ENCODE data around the gene DPPA5.
A peak's percentile ranks its signal among the peaks of the same experiment; 100 is the strongest.
"Not testable (repeated sequence)": the region's sequence is repeated elsewhere in the genome, so short reads cannot be mapped to it uniquely, and the experiment has no call there.

Gene DPPA5, protein sequence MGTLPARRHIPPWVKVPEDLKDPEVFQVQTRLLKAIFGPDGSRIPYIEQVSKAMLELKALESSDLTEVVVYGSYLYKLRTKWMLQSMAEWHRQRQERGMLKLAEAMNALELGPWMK

DNA sequence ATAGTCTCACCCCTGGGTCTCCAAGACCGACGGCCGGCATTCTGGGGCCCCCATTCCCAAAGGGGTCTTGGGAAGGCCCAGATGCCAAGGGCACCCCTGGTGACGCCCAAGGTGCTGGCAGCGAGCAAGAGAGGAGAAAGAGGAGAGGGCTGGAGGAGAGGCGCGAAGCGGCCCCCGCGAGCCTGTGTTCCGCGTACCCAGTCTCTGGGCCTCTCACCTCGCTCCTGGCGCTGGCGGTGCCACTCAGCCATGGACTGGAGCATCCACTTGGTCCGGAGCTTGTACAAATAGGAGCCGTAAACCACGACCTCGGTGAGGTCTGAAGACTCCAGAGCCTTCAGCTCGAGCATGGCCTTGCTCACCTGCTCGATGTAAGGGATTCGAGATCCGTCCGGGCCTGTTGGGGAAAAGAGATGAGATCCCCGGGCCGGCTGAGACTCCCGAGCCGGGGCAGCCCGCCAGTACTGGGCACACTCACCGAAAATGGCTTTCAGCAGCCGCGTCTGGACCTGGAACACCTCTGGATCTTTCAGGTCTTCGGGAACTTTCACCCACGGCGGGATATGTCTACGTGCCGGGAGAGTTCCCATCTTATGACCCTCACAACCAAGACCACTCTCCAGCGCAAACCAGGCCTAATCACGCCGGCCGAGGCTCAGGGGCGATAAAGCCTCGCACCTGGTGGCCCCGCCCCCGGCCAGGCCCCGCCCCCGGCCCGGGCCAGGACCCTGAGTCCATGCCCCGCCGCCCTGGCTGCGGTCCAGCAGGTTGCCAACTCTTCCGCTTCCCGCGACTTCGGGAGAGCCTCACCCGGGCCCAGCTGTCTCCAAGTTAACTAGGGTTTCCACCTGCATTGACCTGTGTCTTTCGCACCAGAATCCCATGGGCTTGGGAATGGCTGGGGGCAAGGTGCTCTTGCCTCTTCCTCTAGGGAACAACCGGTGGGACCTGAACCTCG, at the start of gene DPPA5:
DPPA5 (minus strand) TSS at position 641 of the 958 bp plus-strand sequence; CDS start at position 590, 51 bp downstream.
- DNase-seq (ENCODE audit: low read depth), result no peak

DNA sequence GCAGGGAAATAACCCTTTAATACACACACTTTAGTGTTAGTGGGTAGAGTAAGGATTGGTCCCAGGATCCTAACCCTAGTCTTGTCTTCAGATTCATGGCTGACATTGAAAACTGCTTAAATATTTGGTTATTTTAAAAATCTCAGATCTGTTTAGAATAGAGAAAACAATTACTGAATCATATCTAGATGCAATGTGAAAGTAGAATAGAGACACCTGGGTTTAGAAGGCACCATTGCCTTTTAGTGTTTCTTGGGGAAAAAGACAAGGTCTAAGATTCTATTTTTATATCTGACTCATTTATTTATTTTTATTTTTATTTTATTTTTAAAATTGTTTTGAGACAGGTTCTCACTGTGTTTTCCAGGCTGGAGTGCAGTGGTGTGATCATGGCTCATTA, 46.6 kb upstream of the DPPA5 start:
- no peak for DNase-seq (ENCODE audit: low read depth)

DNA sequence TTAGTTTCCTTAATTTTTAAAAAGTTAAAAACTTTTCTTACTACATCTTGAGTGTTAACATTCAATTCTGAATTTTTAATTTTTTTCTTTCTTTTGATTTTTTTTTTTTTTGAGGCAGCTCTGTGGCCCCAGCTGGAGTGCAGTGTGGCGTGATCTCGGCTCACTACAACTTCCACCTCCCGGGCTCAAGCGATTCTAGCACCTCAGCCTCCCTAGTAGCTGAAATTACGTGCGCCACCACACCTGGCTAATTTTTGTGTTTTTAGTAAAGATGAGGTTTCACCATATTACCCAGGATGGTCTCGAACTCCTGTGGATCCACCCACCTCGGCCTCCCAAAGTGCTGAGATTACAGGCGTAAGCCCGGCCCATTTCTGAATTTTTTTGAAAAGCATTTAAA, 41.8 kb upstream of the DPPA5 start:
- no peak for DNase-seq (ENCODE audit: low read depth)

DNA sequence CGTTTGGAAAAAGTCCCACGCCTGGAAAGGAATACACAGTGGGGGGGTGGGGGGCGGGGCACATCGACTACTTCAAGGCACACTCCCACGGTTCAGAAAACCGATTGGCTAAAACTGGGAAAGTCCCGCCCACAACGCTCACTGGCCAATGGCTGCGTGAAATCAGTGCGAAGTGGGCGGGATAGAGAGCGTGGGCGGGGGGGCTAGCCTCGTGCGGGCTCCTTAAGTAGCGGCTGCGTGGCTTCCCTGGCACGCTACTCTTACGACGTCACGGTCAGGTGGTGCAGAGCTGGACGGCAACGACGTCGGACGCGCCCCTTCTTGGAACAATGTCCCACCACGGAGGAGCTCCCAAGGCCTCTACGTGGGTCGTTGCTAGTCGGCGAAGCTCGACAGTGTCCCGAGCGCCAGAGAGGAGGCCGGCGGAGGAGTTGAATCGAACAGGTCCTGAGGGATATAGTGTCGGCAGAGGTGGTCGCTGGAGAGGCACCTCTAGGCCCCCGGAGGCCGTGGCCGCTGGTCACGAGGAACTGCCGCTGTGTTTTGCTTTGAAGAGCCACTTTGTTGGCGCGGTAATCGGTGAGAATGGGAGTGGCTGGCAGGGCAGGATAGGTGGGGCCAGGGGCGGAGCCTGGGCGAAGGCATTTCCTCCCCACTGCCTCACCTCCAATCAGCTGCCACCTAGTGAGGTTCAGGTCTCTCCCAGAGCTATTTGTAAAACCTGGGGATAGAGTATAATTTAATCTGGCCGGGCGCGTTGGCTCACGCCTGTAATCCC, 40.7 kb upstream of the DPPA5 start, which contains the start of gene DDX43:
DDX43 (plus strand) TSS at position 252 of the 778 bp plus-strand sequence; CDS start at position 330, 78 bp downstream.
- no peak for DNase-seq (ENCODE audit: low read depth)

DNA sequence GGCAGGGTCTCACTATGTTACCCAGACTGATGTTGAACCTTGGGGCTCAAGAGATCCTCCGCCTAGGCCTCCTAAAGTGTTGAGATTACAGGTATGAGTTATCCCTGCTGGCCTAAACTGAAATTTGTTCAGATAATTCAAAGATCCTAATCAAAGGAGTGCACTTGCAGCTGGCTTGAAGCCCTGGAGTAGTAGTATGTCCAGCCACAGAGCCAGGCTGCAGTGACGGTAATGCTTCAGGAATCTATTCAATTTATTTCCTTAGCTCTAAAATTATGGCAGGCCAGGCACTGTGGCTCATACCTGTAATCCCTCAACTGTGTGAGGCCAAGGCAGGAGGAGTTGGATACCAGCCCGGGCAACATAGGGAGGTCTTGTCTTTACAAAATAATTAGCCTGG, 39.2 kb upstream of the DPPA5 start:
- no peak for DNase-seq (ENCODE audit: low read depth)

DNA sequence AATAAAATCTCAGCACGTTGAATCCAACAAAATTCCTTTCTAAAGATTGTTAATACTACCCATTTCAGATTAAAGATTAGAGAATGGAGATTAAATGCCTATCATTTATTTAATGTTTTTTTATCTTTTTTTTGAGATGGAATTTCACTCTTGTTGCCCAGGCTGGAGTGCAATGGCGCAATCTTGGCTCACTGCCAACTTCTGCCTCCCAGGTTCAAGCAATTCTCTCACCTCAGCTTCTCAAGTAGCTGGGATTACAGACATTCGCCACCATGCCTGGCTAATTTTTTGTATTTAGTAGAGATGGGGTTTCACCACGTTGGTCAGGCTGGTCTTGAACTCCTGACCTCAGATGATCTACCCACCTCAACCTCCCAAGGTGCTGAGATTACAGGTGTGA, 38.1 kb upstream of the DPPA5 start:
- not testable (repeated sequence) for DNase-seq (ENCODE audit: low read depth)

DNA sequence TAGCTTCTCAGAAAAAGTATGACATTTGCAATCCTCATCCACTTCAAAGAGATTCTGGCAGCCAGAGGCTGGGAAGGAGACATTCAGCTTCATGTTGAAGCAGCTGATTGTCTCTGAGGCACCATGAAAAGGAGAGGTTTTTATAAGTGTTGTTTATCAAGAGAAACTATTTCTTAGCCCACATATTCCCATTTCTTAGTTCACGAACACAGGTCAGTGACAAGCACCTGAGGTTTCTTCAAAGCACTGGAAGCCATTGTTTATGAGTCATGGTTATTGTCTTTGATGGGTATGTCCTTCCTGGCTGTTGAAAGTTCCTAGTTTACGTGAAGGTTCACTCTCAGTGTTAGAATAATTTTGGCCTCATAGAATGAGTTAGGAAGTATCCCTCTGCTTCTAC, 37.6 kb upstream of the DPPA5 start:
- DNase-seq (ENCODE audit: low read depth), result no peak

DNA sequence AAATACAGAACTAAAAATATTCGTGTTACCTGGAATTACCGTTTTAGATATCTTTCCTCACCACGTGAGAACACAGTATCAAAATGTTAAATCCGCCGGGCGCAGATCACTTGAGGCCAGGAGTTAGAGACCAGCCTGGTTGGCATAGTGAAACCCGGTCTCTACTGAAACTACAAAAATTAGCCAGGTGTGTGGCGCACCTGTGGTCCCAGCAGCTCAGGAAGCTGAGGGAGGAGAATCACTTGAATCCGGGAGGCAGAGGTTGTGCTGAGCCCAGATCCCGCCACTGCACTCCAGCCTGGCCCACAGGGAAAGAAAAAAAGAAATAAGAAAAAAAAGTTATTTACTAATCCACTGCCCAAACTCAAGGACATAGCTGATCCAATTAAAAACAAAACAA, 35.8 kb upstream of the DPPA5 start:
- DNase-seq (ENCODE audit: low read depth), result no peak

DNA sequence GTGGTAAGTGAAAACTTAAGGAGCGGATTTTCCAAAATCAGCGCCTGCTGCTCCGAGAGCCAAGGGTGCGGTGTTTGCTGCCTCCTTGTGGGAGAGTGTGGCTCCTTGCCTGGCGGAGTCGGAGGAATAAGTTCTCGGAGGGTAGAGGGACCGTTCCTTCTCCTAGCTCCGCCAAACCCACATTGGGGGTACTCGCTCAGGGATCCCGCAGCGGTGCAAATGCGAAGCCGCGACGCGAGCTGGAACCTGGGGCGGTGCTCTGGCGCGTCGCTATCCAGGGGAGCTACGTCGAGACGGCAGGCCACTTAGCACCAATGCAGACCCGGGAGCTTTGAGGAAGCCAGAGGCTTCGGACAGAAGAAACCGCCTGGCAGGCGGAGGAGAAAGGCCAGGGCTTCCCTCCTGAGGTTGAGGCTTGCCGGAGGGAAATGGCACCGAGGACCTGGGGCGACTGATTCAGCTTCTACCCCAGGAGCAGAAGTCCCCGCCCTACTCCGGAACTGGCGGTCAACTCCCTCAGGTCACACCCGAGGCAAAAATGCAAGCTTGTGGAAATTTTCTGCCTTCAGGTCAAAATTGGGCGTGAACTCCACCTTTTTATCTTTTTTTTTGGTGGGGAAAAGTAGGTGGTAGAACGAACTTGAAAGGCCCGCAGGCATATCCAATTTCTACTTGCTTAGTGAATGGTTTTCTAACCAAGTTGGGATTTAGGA, 34.9 kb upstream of the DPPA5 start:
- DNase-seq (ENCODE audit: low read depth), result peak; percentile 29

DNA sequence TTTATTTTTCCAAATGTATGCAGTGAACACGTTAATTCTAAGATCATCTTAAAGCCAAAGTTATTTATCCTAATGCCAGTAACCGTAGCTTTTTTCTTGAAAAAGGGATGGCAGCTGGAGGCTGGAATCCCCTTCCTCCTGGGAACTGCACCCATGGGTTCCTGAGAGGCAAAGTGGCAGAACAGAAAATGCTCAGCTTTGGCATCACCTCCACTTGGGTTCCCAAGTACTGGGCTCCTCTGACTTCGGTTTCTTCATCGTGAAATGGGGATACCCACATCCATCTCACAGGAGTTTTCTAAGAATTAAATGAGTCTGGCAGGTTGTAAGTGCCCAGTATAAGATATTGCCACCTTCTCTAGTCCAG, 34.3 kb upstream of the DPPA5 start:
- no peak for DNase-seq (ENCODE audit: low read depth)

DNA sequence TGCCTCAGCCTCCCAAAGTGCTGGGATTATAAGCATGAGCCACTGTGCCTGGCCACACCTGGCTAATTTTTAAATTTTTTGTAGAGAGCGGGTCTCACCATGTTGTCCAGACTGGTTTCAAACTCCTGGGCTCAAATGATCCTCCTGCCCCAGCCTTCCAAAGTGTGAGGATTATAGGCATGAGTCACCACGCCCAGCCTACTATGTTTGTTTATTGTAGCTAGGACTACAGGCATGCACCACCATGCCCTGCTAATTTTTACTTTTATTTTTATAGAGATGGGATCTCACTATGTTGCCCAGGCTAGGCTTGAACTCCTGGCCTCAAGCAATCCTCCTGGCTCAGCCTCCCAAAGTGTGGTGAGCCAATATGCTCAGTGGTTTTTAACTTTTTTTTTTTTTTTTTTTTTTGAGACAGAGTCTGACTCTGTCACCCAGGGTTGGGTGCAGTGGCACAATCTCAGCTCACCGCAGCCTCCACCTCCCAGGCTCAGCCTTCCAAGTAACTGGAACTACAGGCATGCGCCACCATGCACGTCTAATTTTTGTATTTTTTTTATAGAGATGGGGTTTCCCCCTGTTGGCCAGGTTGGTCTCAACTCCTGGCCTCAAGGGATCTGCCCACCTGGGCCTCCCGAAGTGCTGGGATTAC, 28.5 kb upstream of the DPPA5 start:
- DNase-seq (ENCODE audit: low read depth), result no peak

DNA sequence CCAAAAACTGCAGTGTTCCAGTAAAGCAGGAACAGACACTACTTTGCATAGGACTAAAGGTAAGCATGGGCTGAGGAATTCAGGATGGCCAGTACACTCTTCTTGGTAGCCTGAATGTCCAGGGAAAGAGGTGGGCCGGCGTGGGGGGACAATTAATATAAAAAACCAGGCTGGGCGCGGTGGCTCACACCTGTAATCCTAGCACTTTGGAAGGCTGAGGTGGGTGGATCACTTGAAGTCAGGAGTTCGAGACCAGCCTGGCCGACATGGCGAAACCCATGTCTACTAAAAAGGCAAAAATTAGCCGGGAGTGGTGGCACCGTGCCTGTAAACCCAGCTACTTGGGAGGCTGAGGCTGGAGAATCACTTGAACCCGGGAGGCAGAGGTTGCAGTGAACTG, 27.5 kb upstream of the DPPA5 start:
- DNase-seq (ENCODE audit: low read depth), result not testable (repeated sequence)

DNA sequence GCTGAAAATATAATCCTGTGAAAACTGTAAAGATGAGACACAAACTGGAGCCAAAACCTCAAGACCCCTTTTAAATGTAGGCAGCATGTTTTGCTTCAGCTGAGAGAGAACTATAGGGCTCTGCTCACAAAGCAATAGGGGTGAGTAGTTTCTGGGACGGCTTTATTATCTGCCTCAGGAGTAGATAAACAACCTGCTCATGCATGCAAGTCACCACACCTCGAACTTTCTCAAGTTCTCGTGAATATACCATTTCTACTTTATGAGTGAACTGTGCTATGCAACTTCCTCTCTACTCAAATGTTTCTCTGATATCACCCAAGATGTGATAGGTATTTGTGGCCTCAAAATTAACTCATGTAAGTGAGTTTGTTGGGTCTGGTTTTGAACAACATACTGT, 23.1 kb upstream of the DPPA5 start:
- no peak for DNase-seq (ENCODE audit: low read depth)

DNA sequence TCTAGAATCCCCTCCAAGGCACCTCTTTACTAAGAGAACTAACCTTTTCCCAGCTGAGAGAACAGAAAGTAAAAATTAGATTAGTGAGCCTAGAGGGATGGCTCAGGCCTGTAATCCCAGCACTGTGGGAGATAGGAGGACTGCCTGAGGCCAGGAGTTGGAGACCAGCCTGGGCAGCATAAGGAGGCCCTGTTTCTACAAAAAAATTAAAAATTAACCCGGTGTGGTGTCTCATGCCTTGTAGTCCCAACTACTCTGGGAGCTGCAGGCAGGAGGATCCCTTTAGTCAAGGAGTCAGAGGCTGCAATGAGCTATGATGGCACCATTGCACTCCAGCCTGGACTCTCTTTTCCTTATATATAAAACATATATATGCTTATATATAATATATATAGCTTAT, 21.1 kb upstream of the DPPA5 start:
- no peak for DNase-seq (ENCODE audit: low read depth)

DNA sequence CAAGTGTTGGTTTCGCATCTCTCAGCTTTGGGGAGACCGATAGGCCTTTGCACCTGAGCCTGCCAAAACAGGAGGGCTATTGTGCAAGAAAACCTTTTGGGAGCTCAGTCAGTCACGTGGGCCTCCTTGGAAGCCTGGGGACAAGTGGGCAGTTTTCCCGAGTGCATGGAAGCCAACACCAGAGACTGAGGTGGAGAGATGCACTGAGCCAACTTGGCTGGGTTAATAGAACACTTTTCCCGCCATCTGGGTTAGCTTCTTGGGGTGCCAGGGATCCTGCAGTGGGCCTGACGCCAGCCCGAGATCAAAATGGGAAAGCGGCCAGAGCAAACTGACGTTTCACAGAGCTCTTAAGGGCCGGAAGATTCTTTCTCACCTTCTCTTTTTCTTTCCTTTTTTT, 18.4 kb upstream of the DPPA5 start:
- no peak for DNase-seq (ENCODE audit: low read depth)

DNA sequence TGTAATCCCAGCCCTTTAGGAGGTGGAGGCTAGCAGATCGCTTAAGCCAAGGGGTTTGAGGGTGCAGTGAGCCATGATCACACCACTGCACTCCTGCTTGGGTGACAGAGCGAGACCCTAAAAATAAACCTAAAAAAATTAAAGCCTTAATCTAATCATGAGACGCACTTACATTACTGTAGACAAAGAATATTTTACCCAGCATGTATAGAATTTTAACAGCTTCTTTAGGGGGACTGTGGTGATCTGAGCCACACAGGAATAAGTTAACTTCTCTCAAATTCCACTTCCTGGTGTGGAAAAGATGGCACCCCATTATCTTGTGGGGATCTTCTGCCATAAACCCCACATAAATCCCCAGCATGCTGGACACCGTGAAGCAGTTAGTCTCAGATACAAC, 17.9 kb upstream of the DPPA5 start:
- no peak for DNase-seq (ENCODE audit: low read depth)

DNA sequence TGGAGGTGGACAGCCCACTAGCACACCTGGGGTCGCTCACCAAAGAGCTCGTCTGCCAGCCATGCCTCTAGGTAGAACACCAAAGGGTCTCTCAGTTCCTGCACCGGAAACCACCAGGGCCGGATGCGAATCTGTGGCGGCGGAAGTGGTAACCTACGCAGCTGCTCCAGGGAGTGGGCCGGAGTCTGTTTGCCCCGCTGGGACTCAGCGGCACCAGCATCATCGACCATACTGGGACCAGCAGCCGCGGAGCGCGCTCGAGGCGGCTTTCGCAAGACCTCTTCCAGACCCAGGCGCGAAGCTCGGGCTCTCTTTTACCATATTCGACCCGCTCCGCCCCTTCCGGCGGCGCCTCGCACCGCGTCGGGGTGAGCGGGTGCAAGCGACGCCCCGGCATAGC, 15.5 kb upstream of the DPPA5 start, which contains the start of gene OOEP:
OOEP (minus strand) TSS at position 335 of the 400 bp plus-strand sequence; CDS start at position 230, 105 bp downstream.
- no peak for DNase-seq (ENCODE audit: low read depth)

DNA sequence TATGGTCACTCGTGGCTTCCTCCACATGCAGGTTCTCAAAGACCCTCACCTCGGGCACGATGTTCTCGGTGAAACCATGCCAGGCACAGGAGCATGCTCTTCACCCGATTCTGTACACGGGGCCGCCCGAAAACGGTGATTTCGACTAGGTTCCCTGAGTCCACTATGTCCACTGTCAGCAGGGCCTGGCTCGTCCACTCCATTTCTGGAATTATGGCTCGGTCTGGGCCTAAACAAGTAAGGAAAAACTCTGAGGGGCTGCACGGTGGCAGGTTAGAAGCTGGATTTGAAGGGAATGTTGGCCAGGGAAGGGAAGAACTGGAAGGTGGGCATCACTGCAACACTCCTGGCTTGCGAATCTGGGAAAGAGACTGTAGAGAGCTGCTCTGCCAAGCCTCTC, 15.1 kb upstream of the DPPA5 start:
- no peak for DNase-seq (ENCODE audit: low read depth)

DNA sequence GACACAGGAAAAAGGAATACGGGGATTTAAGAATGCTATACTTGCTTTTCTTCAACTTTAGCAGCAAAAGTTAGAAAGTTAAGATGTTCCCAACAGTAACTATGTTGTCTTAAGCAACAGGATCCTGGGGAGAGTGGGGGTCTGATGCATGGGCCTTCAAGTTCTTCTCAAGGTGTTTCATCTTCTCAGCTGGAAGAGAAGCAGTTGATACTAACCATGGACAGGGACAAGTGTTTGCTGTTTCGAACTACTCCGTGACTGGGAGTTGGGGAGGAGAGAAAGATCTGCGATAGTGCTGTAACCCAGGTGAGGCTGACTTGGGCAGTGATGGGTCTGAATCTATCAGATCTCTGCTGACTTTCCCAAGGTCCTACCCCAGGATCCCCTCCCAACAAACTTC, 14.6 kb upstream of the DPPA5 start:
- DNase-seq (ENCODE audit: low read depth), result no peak

DNA sequence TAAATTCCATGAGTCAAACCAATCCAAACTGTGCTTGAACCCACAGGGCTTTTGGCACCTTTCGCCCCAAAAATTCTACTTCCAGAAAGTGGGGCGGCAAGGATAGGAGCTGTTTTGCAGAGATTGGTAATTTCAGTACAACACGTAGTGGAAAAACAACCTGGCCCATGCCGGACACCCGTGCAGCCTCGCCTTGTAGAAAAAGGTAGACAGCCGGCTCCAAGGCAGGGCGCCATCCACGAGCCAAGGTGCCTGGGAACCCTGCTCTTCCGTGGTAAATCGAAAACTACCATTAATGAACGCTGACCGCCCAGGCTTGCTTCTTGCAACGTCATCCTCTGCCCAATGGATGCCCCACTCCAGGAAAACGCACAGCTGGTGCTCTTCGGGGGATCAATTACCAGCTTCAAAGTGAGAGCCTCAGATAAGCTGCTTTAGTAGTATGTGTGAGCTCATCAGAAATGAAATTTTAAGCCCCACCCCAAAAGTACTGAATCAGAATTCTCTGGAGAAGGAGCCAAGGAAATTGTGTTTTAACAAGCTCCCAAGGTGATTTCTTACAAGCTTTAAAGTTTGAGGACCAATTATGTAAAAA, 13.8 kb upstream of the DPPA5 start:
- no peak for DNase-seq (ENCODE audit: low read depth)

DNA sequence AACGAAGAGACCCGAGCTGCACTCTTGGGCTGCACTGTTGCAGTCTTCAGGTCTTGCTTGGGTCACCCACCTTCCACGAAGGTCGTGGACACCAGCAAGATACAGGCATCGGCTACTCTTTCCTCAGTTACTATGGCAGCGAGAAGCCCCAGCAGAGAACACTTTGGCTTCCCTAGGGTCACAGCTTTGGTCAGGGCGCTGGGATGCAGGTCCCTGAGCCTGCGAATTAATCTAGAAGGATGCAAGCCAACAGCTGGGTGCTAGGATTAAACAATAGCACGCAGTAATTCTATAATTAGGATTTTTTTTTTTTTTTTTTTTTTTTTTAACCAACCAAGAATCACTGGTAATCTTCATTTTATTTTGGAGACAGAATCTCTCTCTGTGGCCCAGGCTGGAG, 10.5 kb upstream of the DPPA5 start:
- no peak for DNase-seq (ENCODE audit: low read depth)
